Fibroblast of villous mesenchyme (primary cell): ENCODE data around the gene FHIP2A. TPM values are rescaled to one million over a fixed set of nuclear protein-coding genes. Genes with fewer than 3 reads are reported as not detected.
A peak's percentile ranks its signal among the peaks of the same experiment; 100 is the strongest.
"Not testable (repeated sequence)": the region's sequence is repeated elsewhere in the genome, so short reads cannot be mapped to it uniquely, and the experiment has no call there.

Experiments
- DNase-seq: peaks from one replicate; pipeline ENCODE4 v3.0.0-alpha.2; 2010; ENCODE audit warnings: low read depth
- H3K4me3 ChIP-seq: 2 replicates; pipeline ENCODE4 v1.5.1; 2011; ENCODE audit warnings: low read depth, mild to moderate bottlenecking, low read length
- CTCF ChIP-seq: IDR thresholded peaks from 2 replicates; pipeline ENCODE4 v1.5.1; 2012; ENCODE audit warnings: low read depth, mild to moderate bottlenecking, low read length; ENCODE audit not compliant: insufficient read depth
- total RNA-seq: library from RNA; depleted of rRNA; stranded (reverse); fragments of >200 nt; gene quantifications from 2 replicates; pipeline ENCODE4 v1.2.3, GENCODE V29; 2012

FHIP2A gene, protein sequence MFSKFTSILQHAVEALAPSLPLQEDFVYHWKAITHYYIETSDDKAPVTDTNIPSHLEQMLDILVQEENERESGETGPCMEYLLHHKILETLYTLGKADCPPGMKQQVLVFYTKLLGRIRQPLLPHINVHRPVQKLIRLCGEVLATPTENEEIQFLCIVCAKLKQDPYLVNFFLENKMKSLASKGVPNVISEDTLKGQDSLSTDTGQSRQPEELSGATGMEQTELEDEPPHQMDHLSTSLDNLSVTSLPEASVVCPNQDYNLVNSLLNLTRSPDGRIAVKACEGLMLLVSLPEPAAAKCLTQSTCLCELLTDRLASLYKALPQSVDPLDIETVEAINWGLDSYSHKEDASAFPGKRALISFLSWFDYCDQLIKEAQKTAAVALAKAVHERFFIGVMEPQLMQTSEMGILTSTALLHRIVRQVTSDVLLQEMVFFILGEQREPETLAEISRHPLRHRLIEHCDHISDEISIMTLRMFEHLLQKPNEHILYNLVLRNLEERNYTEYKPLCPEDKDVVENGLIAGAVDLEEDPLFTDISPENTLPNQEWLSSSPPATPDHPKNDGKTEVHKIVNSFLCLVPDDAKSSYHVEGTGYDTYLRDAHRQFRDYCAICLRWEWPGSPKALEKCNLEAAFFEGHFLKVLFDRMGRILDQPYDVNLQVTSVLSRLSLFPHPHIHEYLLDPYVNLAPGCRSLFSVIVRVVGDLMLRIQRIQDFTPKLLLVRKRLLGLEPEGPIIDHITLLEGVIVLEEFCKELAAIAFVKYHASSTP
- total RNA-seq = 35.1 and 38.0 TPM in 2 replicates

- TF ChIP-seq CTCF = peak; percentile 26
- DNase-seq = peak; percentile 72
- peak within 1 kb of the TSS; percentile 77 for H3K4me3 ChIP-seq
Measured at GRCh38 chr10:114821293-114821914, at the start of gene FHIP2A. TSS of gene FHIP2A (plus strand) at chr10:114821780. CDS start at chr10:114822079, 299 bp downstream.

- TF ChIP-seq CTCF = no peak
- no peak for DNase-seq
- no peak overlapping the region for H3K4me3 ChIP-seq
Measured at GRCh38 chr10:114772496-114773196, 48.9 kb upstream of the FHIP2A start.

GRCh38 chr10:114773197-114773532 is 48.4 kb upstream of the FHIP2A start:
- no peak for TF ChIP-seq CTCF
- no peak overlapping the region for H3K4me3 ChIP-seq
- no peak for DNase-seq

DNA sequence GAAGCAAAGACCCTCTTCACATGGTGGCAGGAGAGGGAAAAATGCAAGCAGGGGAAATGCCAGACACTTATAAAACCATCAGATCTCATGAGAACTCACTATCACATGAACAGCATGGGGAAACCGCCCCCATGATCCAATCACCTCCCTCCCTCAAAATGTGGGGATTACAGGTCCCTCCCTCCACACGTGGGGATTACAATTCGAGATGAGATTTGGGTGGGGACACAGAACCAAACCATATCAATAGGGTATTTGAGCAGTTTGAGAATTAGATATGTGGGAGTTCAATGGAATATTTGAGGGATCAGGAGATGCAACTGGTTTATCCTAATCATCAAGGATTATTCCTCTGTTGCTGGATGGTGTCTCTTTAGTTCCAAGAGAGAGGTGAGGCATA is 46.5 kb upstream of the FHIP2A start:
- DNase-seq, H3K4me3 ChIP-seq: not testable (repeated sequence)

DNA sequence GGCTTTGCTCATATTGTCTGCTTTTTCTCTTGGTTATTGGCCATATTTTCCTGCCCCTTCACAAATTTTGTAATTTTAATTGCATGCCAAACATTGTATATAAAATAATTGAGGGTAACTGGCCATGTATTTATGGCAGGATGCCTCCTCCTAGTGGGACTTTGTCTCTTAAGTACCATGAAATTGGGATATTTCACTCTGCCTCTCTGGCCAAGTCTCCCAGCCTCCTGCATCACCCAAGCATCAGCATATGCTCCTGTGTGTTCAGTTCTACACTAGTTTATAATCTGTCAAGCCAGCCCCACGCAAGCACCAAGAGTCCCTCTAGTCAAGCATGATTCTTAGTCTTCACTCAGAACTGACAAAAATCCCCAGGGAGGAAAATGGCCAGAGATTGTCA is 44.2 kb upstream of the FHIP2A start:
- DNase-seq = no peak
- H3K4me3 ChIP-seq = no peak overlapping the region
- no peak for TF ChIP-seq CTCF

DNA sequence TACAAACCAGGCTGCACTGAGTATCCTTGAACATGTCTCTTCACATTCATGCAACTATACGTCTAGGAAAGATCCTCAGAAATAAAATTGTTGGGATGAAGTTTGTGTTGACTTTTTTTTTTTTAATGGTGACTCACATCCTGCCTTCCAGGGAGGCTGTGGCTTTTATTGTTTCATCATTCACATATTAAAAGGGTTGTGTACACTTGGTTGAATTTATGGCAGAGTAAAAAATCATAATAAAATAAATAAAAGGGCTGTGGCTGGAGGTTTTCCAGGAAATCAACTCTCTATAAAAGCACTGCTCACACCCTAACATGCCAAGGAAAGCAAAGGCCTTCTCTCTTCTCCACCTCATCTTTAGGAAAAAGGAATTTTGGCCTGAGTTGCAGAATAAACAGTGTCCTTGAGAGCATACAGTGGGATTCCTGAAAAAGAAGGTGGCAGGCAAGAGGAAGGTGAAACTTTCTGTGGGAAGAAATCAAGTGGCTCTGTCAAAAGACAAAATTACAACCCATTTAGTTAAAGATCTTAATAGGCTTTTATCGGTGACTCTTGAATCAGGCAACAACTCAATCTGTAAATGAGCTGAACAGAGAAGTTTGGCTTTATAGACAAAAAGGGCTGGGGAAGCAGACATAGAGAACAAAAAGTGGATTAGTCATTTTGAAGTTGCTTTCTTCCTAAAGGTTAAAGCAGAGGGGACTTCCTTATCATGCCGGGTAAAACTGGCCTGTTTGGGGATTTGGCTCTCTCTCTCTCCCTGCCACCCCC is 41.6 kb upstream of the FHIP2A start:
- peak; percentile 87 for DNase-seq
- no peak for TF ChIP-seq CTCF
- H3K4me3 ChIP-seq = no peak overlapping the region
